Measurements from ENCODE around the gene HRH2. TPM values are rescaled to one million over a fixed set of nuclear protein-coding genes. Genes with fewer than 3 reads are reported as not detected.

The HRH2 gene
- total and polyA plus RNA-seq, 2 experiments from 2014 or later = not detected

- no peaks in the 10 kb centered on the region for H3K4me1 ChIP-seq (ENCODE audit: insufficient read depth)
- H3K27ac ChIP-seq = no peak overlapping the region
- H3K9me2 ChIP-seq (ENCODE audit: insufficient read depth) = no peaks in the 10 kb centered on the region
- H3K36me3 ChIP-seq (ENCODE audit: low read depth) = no peaks in the 10 kb centered on the region
- no peaks in the 10 kb centered on the region for H3K27me3 ChIP-seq (replicated peaks; ENCODE audit: insufficient read depth)
- H3K4me2 ChIP-seq (ENCODE audit: unreplicated experiment) = no peak overlapping the region
- no peak for DNase-seq
- H3K4me3 ChIP-seq = no peak overlapping the region
- H3K79me2 ChIP-seq (ENCODE audit: insufficient read depth) = no peaks in the 10 kb centered on the region
- H3F3A ChIP-seq (ENCODE audit: insufficient read depth) = no peaks in the 10 kb centered on the region
- no peaks in the 10 kb centered on the region for H3K9me3 ChIP-seq (ENCODE audit: low read depth)
- H2AFZ ChIP-seq = no peak overlapping the region
- 44 to 47% methylated on average over 10 of the region's 10 CpGs for WGBS, 2 experiments (ENCODE audit: low coverage in 1 of 2, low lambda C conversion rate in 2 of 2, missing lambda C conversion rate in 2 of 2)
- H3K9ac ChIP-seq = no peak overlapping the region
- no peak for TF ChIP-seq EZH2 (IDR thresholded peaks at IDR 0.05; ENCODE audit: insufficient read depth, poor library complexity, severe bottlenecking)
- no peak for TF ChIP-seq EZH2phosphoT487 (IDR thresholded peaks at IDR 0.05; ENCODE audit: insufficient read depth, low read depth)
- no peaks in the 10 kb centered on the region for H4K20me1 ChIP-seq (ENCODE audit: insufficient read depth)
- in situ Hi-C loops (cut with MboI) = no loop called here
Observed at GRCh38 chr5:175678074-175678473, 20.2 kb downstream of the HRH2 start.

DNA sequence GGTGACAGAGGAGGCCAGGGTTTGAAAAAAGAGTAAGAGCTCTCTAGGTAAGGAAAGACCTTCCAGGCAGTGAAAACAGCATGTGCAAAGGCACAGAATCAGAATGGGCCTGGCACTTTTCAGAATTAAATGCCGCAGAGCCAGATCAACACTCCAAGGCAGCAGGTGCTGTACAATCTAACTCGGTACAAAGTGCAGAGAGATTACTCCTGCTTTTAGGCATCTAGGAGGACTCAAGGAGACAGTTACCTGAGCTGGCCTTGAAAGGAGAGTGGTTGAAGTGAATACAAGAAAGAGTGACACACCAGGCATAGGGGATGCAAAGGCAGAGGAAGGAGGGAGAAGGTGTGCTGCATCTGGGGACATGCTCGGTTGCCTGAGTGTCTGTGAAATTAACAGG, 21.5 kb downstream of the HRH2 start:
- no peaks in the 10 kb centered on the region for H3F3A ChIP-seq (ENCODE audit: insufficient read depth)
- H3K9ac ChIP-seq = no peak overlapping the region
- no peaks in the 10 kb centered on the region for H4K20me1 ChIP-seq (ENCODE audit: insufficient read depth)
- no peak overlapping the region for H3K4me2 ChIP-seq (ENCODE audit: unreplicated experiment)
- in situ Hi-C loops (cut with MboI) = no loop called here
- H3K36me3 ChIP-seq (ENCODE audit: low read depth) = no peaks in the 10 kb centered on the region
- no peak overlapping the region for H3K4me3 ChIP-seq
- H2AFZ ChIP-seq = no peak overlapping the region
- TF ChIP-seq EZH2phosphoT487 (IDR thresholded peaks at IDR 0.05; ENCODE audit: insufficient read depth, low read depth) (no peak), EZH2 (IDR thresholded peaks at IDR 0.05; ENCODE audit: insufficient read depth, poor library complexity, severe bottlenecking) (no peak)
- no peaks in the 10 kb centered on the region for H3K9me2 ChIP-seq (ENCODE audit: insufficient read depth)
- H3K27ac ChIP-seq = no peak overlapping the region
- H3K79me2 ChIP-seq (ENCODE audit: insufficient read depth) = no peaks in the 10 kb centered on the region
- DNase-seq = no peak
- H3K27me3 ChIP-seq (replicated peaks; ENCODE audit: insufficient read depth) = no peaks in the 10 kb centered on the region
- H3K9me3 ChIP-seq (ENCODE audit: low read depth) = no peaks in the 10 kb centered on the region
- 41 to 50% methylated on average over 3 of the region's 3 CpGs for WGBS, 2 experiments (ENCODE audit: low coverage in 1 of 2, low lambda C conversion rate in 2 of 2, missing lambda C conversion rate in 2 of 2)
- H3K4me1 ChIP-seq (ENCODE audit: insufficient read depth) = no peaks in the 10 kb centered on the region

- H2AFZ ChIP-seq = no peak overlapping the region
- no peak overlapping the region for H3K4me2 ChIP-seq (ENCODE audit: unreplicated experiment)
- H3K4me3 ChIP-seq = no peak overlapping the region
- H3K9me2 ChIP-seq (ENCODE audit: insufficient read depth) = no peaks in the 10 kb centered on the region
- no peaks in the 10 kb centered on the region for H3K79me2 ChIP-seq (ENCODE audit: insufficient read depth)
- in situ Hi-C loops (cut with MboI) = no loop called here
- TF ChIP-seq EZH2phosphoT487 (IDR thresholded peaks at IDR 0.05; ENCODE audit: insufficient read depth, low read depth) = no peak
- no peak for TF ChIP-seq EZH2 (IDR thresholded peaks at IDR 0.05; ENCODE audit: insufficient read depth, poor library complexity, severe bottlenecking)
- H3K27ac ChIP-seq = no peak overlapping the region
- no peaks in the 10 kb centered on the region for H3K36me3 ChIP-seq (ENCODE audit: low read depth)
- DNase-seq = no peak
- no peak overlapping the region for H3K9ac ChIP-seq
- H3K27me3 ChIP-seq (replicated peaks; ENCODE audit: insufficient read depth) = no peaks in the 10 kb centered on the region
- 30% methylated on average over 8 of the region's 8 CpGs for WGBS, 2 experiments (ENCODE audit: low coverage in 1 of 2, low lambda C conversion rate in 2 of 2, missing lambda C conversion rate in 2 of 2)
- H3K9me3 ChIP-seq (ENCODE audit: low read depth) = no peaks in the 10 kb centered on the region
- no peaks in the 10 kb centered on the region for H4K20me1 ChIP-seq (ENCODE audit: insufficient read depth)
- H3K4me1 ChIP-seq (ENCODE audit: insufficient read depth) = no peaks in the 10 kb centered on the region
- H3F3A ChIP-seq (ENCODE audit: insufficient read depth) = no peaks in the 10 kb centered on the region
Observed at GRCh38 chr5:175680020-175680419, 22.1 kb downstream of the HRH2 start.

DNA sequence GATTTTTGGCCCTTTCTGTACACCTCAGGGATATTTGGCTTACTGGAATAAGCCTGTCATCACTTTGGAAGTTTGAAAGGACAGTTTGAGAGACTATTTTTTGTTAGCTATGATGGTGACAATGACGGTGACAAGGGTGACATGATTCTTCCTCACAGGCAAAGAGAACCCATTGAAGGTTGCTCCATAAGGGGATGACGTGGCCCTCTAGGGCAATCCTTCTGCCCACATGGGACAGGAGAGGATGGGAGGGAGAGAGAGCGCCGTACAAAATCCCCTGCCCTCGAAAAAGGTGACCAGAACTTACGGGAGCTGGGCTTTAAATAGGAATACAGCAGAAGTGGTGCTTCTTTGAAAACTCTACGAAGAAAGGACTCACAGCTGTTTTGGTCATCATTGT, 22.6 kb downstream of the HRH2 start:
- H3K27ac ChIP-seq = no peak overlapping the region
- no peaks in the 10 kb centered on the region for H3F3A ChIP-seq (ENCODE audit: insufficient read depth)
- H3K9me3 ChIP-seq (ENCODE audit: low read depth) = no peaks in the 10 kb centered on the region
- H3K4me2 ChIP-seq (ENCODE audit: unreplicated experiment) = no peak overlapping the region
- no peak for DNase-seq
- H3K36me3 ChIP-seq (ENCODE audit: low read depth) = no peaks in the 10 kb centered on the region
- H2AFZ ChIP-seq = no peak overlapping the region
- H3K9me2 ChIP-seq (ENCODE audit: insufficient read depth) = no peaks in the 10 kb centered on the region
- in situ Hi-C loops (cut with MboI) = no loop called here
- H3K4me3 ChIP-seq = no peak overlapping the region
- no peaks in the 10 kb centered on the region for H3K79me2 ChIP-seq (ENCODE audit: insufficient read depth)
- H4K20me1 ChIP-seq (ENCODE audit: insufficient read depth) = no peaks in the 10 kb centered on the region
- no peaks in the 10 kb centered on the region for H3K4me1 ChIP-seq (ENCODE audit: insufficient read depth)
- no peak overlapping the region for H3K9ac ChIP-seq
- no peaks in the 10 kb centered on the region for H3K27me3 ChIP-seq (replicated peaks; ENCODE audit: insufficient read depth)
- WGBS, 2 experiments (ENCODE audit: low coverage in 1 of 2, low lambda C conversion rate in 2 of 2, missing lambda C conversion rate in 2 of 2) = 38 to 39% methylated on average over 7 of the region's 7 CpGs
- TF ChIP-seq EZH2 (IDR thresholded peaks at IDR 0.05; ENCODE audit: insufficient read depth, poor library complexity, severe bottlenecking) (no peak), EZH2phosphoT487 (IDR thresholded peaks at IDR 0.05; ENCODE audit: insufficient read depth, low read depth) (no peak)
